KMS-11 (cell line): ENCODE data around the gene RFC4.

ENCODE experiments used
- H2AFZ ChIP-seq: fragments of 200-600 bp; sonication (generic); 2 replicates; pipeline ENCODE4 v1.6.1; 2016; ENCODE audit warnings: antibody characterized with exemption, mixed run types, low read depth
- H3K27ac ChIP-seq: fragments of 200-600 bp; sonication (generic); 2 replicates; pipeline ENCODE4 v1.6.1; 2016; ENCODE audit warnings: mild to moderate bottlenecking, mixed run types
- H3K27me3 ChIP-seq: fragments of 200-600 bp; sonication (generic); 2 replicates; pipeline ENCODE4 v1.6.1; 2017; ENCODE audit warnings: mild to moderate bottlenecking, low read depth, mixed run types, moderate library complexity; ENCODE audit not compliant: insufficient read depth
- H3K36me3 ChIP-seq: fragments of 200-600 bp; sonication (generic); 2 replicates; pipeline ENCODE4 v1.6.1; 2017; ENCODE audit warnings: mild to moderate bottlenecking, mixed run types; ENCODE audit not compliant: insufficient read depth
- H3K4me1 ChIP-seq: fragments of 200-600 bp; sonication (generic); 2 replicates; pipeline ENCODE4 v1.6.1; 2016; ENCODE audit warnings: mild to moderate bottlenecking, low read depth, mixed run types; ENCODE audit not compliant: poor library complexity, severe bottlenecking
- H3K4me2 ChIP-seq: fragments of 200-600 bp; sonication (generic); 2 replicates; pipeline ENCODE4 v1.7.0; 2016; ENCODE audit warnings: mild to moderate bottlenecking, mixed run types
- H3K4me3 ChIP-seq: fragments of 200-600 bp; sonication (generic); IDR thresholded peaks from 2 replicates; pipeline ENCODE4 v1.6.1; 2017; ENCODE audit warnings: low read depth, low read length, mixed read lengths; ENCODE audit not compliant: insufficient read depth
- H3K79me2 ChIP-seq: fragments of 200-600 bp; sonication (generic); 2 replicates; pipeline ENCODE4 v1.6.1; 2016; ENCODE audit warnings: low read depth, mixed run types; ENCODE audit not compliant: insufficient read depth
- H3K9ac ChIP-seq: fragments of 200-600 bp; sonication (generic); 2 replicates; pipeline ENCODE4 v1.6.1; 2016; ENCODE audit warnings: mild to moderate bottlenecking, mixed run types
- H4K20me1 ChIP-seq: fragments of 200-600 bp; sonication (generic); 2 replicates; pipeline ENCODE4 v1.6.1; 2016; ENCODE audit warnings: mild to moderate bottlenecking, mixed run types; ENCODE audit not compliant: insufficient read depth
- TF ChIP-seq, protein P1 (sequence below): fragments of 200-600 bp; sonication (generic); conservative IDR thresholded peaks from 2 replicates; pipeline ENCODE4 v1.6.1; 2017; ENCODE audit warnings: low read depth, mild to moderate bottlenecking, antibody characterized with exemption, low read length, moderate library complexity, mixed read lengths

The RFC4 gene

GRCh38 chr3:186786922-186787321, 19.4 kb downstream of the RFC4 start:
- H3K4me2 ChIP-seq: peak overlapping the region; percentile 80
- no peak overlapping the region for H2AFZ ChIP-seq
- no peak overlapping the region for H3K4me3 ChIP-seq
- peaks cover 57% of the 10 kb centered on the region for H3K36me3 ChIP-seq
- TF ChIP-seq, protein P1, sequence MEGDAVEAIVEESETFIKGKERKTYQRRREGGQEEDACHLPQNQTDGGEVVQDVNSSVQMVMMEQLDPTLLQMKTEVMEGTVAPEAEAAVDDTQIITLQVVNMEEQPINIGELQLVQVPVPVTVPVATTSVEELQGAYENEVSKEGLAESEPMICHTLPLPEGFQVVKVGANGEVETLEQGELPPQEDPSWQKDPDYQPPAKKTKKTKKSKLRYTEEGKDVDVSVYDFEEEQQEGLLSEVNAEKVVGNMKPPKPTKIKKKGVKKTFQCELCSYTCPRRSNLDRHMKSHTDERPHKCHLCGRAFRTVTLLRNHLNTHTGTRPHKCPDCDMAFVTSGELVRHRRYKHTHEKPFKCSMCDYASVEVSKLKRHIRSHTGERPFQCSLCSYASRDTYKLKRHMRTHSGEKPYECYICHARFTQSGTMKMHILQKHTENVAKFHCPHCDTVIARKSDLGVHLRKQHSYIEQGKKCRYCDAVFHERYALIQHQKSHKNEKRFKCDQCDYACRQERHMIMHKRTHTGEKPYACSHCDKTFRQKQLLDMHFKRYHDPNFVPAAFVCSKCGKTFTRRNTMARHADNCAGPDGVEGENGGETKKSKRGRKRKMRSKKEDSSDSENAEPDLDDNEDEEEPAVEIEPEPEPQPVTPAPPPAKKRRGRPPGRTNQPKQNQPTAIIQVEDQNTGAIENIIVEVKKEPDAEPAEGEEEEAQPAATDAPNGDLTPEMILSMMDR: no peak
- H4K20me1 ChIP-seq: peaks cover 64% of the 10 kb centered on the region
- no peaks in the 10 kb centered on the region for H3K27me3 ChIP-seq
- H3K4me1 ChIP-seq: peaks cover 33% of the 10 kb centered on the region
- H3K27ac ChIP-seq: peak overlapping the region; percentile 95
- peaks cover 60% of the 10 kb centered on the region for H3K79me2 ChIP-seq
- H3K9ac ChIP-seq: peak overlapping the region; percentile 98; the same call in 1 of the 2 replicates

GRCh38 chr3:186785495-186786018, 20.7 kb downstream of the RFC4 start:
- Histone ChIP-seq H3K79me2 (peaks cover 60% of the 10 kb centered on the region), H4K20me1 (peaks cover 63% of the 10 kb centered on the region), H2AFZ (no peak overlapping the region), H3K27ac (peak overlapping the region; percentile 95), H3K9ac (peak overlapping the region; percentile 98), H3K4me1 (peaks cover 37% of the 10 kb centered on the region), H3K4me2 (peak overlapping the region; percentile 80), H3K4me3 (no peak overlapping the region), H3K27me3 (no peaks in the 10 kb centered on the region), H3K36me3 (peaks cover 57% of the 10 kb centered on the region)
- TF ChIP-seq, protein P1: no peak

DNA sequence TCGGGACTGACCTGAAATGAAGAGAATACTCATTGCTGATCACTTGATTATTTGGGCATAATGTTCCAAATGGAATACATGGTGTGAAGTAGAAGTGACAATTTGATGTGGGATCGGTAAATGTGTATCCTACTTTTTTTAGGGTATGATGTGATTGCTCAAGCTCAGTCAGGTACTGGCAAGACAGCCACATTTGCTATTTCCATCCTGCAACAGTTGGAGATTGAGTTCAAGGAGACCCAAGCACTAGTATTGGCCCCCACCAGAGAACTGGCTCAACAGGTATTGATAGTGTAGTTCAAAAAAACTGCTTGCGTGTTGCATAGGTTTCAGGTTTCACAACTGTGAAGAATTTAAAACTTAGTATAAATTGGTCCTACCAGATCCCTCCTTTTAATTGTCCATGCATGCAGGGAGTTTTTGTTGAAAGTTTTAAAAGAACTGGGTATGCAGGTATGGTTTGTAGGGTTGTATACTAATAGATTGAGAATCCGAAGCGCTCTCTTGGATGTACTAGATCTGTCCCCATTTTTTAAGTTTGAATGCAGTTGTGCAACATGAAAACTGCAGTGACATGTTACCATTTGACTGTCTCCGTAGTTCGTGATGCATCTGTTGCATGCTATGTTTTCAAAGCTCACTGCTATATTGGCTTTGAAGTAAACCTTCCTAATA, 21.3 kb downstream of the RFC4 start:
- H3K27me3 ChIP-seq: no peaks in the 10 kb centered on the region
- peaks cover 57% of the 10 kb centered on the region for H3K36me3 ChIP-seq
- H3K4me1 ChIP-seq: peaks cover 37% of the 10 kb centered on the region
- H4K20me1 ChIP-seq: peaks cover 59% of the 10 kb centered on the region
- TF ChIP-seq, protein P1: no peak
- H3K9ac ChIP-seq: peak overlapping the region; percentile 98
- no peak overlapping the region for H2AFZ ChIP-seq
- H3K4me3 ChIP-seq: no peak overlapping the region
- H3K4me2 ChIP-seq: peak overlapping the region; percentile 80
- peaks cover 60% of the 10 kb centered on the region for H3K79me2 ChIP-seq
- peak overlapping the region; percentile 95 for H3K27ac ChIP-seq

- TF ChIP-seq, protein P1: no peak
- Histone ChIP-seq H3K27me3 (no peaks in the 10 kb centered on the region), H3K4me2 (peak overlapping the region; percentile 80), H3K4me1 (peaks cover 37% of the 10 kb centered on the region), H3K36me3 (peaks cover 49% of the 10 kb centered on the region), H3K9ac (peak overlapping the region; percentile 98), H3K79me2 (peaks cover 57% of the 10 kb centered on the region), H3K27ac (peak overlapping the region; percentile 95), H4K20me1 (peaks cover 49% of the 10 kb centered on the region), H2AFZ (0 out of 2 replicates have a peak overlapping the region, but pooled peaks have one; percentile 86), H3K4me3 (peak overlapping the region; percentile 85)
Measured at GRCh38 chr3:186783731-186784515, 22.4 kb downstream of the RFC4 start.
